ENCODE results near the gene ADAMTS1.

GRCh38 chr21:26874347-26874746 is 29.1 kb upstream of the ADAMTS1 start:
- TF ChIP-seq ZNF274 (IDR thresholded peaks at IDR 0.05; ENCODE audit: low read depth, low read length) (no peak), SUZ12 (IDR thresholded peaks at IDR 0.05; ENCODE audit: extremely low read depth, insufficient read depth, insufficient read length) (no peak)

Measured in NT2/D1 (cell line).